ENCODE results near the gene ABCC11.

Gene ABCC11

GRCh38 chr16:48161906-48162305, 85.4 kb downstream of the ABCC11 start:
- no peak for DNase-seq (ENCODE audit: low read depth)

- no peak for DNase-seq (ENCODE audit: low read depth)
These were observed 86.8 kb downstream of the ABCC11 start for GRCh38 chr16:48160575-48160974.

GRCh38 chr16:48158296-48158695, 89.0 kb downstream of the ABCC11 start:
- peak; percentile 88 for DNase-seq (ENCODE audit: low read depth)

GRCh38 chr16:48157794-48158193, 89.5 kb downstream of the ABCC11 start:
- DNase-seq (ENCODE audit: low read depth), result no peak

- DNase-seq (ENCODE audit: low read depth), result no peak
These were observed 90.0 kb downstream of the ABCC11 start for GRCh38 chr16:48157302-48157701.

GRCh38 chr16:48156790-48157209, 90.5 kb downstream of the ABCC11 start:
- peak; percentile 81 for DNase-seq (ENCODE audit: low read depth)

GRCh38 chr16:48155926-48156789, 91.2 kb downstream of the ABCC11 start, which contains the start of gene ABCC12:
Gene ABCC12, minus strand, starts transcription at chr16:48155993. Its CDS starts 9,569 bp downstream, at chr16:48146424.
- DNase-seq (ENCODE audit: low read depth), result no peak

GRCh38 chr16:48153774-48154173, 93.6 kb downstream of the ABCC11 start:
- no peak for DNase-seq (ENCODE audit: low read depth)

GRCh38 chr16:48152226-48152625, 95.1 kb downstream of the ABCC11 start:
- DNase-seq (ENCODE audit: low read depth), result no peak

- DNase-seq (ENCODE audit: low read depth), result no peak
These were observed 96.6 kb downstream of the ABCC11 start for GRCh38 chr16:48150707-48151106.

- DNase-seq (ENCODE audit: low read depth), result no peak
These were observed 100.6 kb downstream of the ABCC11 start for GRCh38 chr16:48146710-48147109.

GRCh38 chr16:48146131-48146530, 101.2 kb downstream of the ABCC11 start:
- no peak for DNase-seq (ENCODE audit: low read depth)

- DNase-seq (ENCODE audit: low read depth), result no peak
These were observed 103.4 kb downstream of the ABCC11 start for GRCh38 chr16:48143812-48144368.

- no peak for DNase-seq (ENCODE audit: low read depth)
These were observed 106.5 kb downstream of the ABCC11 start for GRCh38 chr16:48140821-48141220.

- no peak for DNase-seq (ENCODE audit: low read depth)
These were observed 107.8 kb downstream of the ABCC11 start for GRCh38 chr16:48139517-48139916.

GRCh38 chr16:48138543-48138942, 108.8 kb downstream of the ABCC11 start:
- no peak for DNase-seq (ENCODE audit: low read depth)

- no peak for DNase-seq (ENCODE audit: low read depth)
These were observed 109.5 kb downstream of the ABCC11 start for GRCh38 chr16:48137822-48138221.

- no peak for DNase-seq (ENCODE audit: low read depth)
These were observed 110.6 kb downstream of the ABCC11 start for GRCh38 chr16:48136547-48137360.

- no peak for DNase-seq (ENCODE audit: low read depth)
These were observed 113.7 kb downstream of the ABCC11 start for GRCh38 chr16:48133455-48134211.

- no peak for DNase-seq (ENCODE audit: low read depth)
These were observed 114.6 kb downstream of the ABCC11 start for GRCh38 chr16:48132696-48133095.

- no peak for DNase-seq (ENCODE audit: low read depth)
These were observed 116.0 kb downstream of the ABCC11 start for GRCh38 chr16:48131201-48131935.
